ENCODE measurements around the gene ASIC2. TPM values are rescaled to one million over a fixed set of nuclear protein-coding genes. Genes with fewer than 3 reads are reported as not detected.

ASIC2 gene
- total and polyA plus RNA-seq, 2 experiments from 2014 or later = 0.52 to 2.8 TPM

DNA sequence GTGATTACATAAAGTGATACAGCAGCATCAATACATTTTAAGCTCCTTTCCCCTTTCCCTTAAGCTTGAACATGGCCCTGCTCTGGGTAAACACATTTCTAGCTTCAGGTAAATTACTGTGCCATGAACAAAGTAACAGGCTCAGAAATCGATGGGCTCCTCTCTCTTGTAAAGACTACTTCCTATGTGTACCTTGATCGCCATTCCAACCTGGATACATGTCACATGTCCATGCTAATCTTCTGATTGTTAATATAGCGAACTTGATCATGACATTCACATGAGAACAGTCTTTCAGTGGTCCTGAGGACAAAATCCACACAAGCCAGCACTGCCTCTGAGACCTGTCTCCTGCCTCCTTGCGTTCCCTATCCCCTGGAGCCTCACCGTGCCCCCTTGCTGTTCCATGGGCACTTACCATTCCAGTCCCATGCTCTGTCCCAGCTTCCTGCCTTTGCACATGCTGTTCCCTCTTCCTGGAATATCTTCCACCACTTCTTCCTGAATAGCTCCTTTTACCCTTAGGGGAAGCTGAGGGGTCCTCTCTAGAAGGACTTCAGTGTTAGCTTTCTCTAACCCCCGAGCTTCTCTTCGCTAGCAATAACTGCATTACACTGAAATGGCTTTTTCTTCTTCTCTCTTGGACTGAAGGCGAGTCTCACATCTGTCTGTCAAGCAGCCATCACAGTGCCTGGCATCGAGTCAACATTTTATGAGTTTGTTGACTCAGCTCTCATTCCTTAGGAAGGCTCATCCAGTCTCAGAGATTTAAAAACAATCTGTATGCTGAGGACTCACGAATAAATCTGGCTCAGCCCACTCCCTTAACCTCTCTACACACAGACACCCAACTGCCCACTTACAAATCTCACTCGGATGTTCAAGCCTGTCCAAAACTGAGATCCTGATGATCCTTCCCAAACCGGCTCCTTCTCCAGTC lies 93.3 kb downstream of the ASIC2 start:
- Histone ChIP-seq H3K27me3 (ENCODE audit: insufficient read depth) (peaks cover 56% of the 10 kb centered on the region), H3K9me2 (ENCODE audit: insufficient read depth) (no peaks in the 10 kb centered on the region), H3K4me1 (ENCODE audit: insufficient read depth) (no peaks in the 10 kb centered on the region), H3K27ac (ENCODE audit: low read depth) (no peak overlapping the region), H2AFZ (no peak overlapping the region), H3K79me2 (replicated peaks; ENCODE audit: insufficient read depth) (no peaks in the 10 kb centered on the region), H3K4me3 (no peak overlapping the region), H4K20me1 (replicated peaks; ENCODE audit: insufficient read depth) (no peaks in the 10 kb centered on the region), H3F3A (replicated peaks; ENCODE audit: low read depth) (no peaks in the 10 kb centered on the region), H3K4me2 (no peak overlapping the region), H3K36me3 (ENCODE audit: insufficient read depth) (no peaks in the 10 kb centered on the region; the same call in 1 of the 2 replicates)
- DNase-seq (ENCODE audit: low spot score) (no peak), ATAC-seq (no peak)
- Mint-ChIP-seq H3K27me3 (ENCODE audit: insufficient read depth, low read depth, poor library complexity) (peaks cover 37% of the 10 kb centered on the region), H3K36me3 (ENCODE audit: low read depth) (no peaks in the 10 kb centered on the region), H3K27ac (no peak overlapping the region), H3K4me3 (no peak overlapping the region), H3K9me3 (no peaks in the 10 kb centered on the region), H3K4me1 (peaks cover 11% of the 10 kb centered on the region)
- TF ChIP-seq, protein P1, sequence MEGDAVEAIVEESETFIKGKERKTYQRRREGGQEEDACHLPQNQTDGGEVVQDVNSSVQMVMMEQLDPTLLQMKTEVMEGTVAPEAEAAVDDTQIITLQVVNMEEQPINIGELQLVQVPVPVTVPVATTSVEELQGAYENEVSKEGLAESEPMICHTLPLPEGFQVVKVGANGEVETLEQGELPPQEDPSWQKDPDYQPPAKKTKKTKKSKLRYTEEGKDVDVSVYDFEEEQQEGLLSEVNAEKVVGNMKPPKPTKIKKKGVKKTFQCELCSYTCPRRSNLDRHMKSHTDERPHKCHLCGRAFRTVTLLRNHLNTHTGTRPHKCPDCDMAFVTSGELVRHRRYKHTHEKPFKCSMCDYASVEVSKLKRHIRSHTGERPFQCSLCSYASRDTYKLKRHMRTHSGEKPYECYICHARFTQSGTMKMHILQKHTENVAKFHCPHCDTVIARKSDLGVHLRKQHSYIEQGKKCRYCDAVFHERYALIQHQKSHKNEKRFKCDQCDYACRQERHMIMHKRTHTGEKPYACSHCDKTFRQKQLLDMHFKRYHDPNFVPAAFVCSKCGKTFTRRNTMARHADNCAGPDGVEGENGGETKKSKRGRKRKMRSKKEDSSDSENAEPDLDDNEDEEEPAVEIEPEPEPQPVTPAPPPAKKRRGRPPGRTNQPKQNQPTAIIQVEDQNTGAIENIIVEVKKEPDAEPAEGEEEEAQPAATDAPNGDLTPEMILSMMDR (conservative IDR thresholded peaks at IDR 0.05; ENCODE audit: low read depth in 2 of 2) = no peak
- TF ChIP-seq POLR2AphosphoS5 (IDR thresholded peaks at IDR 0.05; ENCODE audit: low read depth) (no peak), STAT1 (IDR thresholded peaks at IDR 0.05; ENCODE audit: unreplicated experiment) (no peak), ZNF331 (CRISPR knock-in tag; IDR thresholded peaks at IDR 0.05; ENCODE audit: low read depth) (no peak), CREB1 (CRISPR knock-in tag; IDR thresholded peaks at IDR 0.05; ENCODE audit: low read depth) (no peak), EZH2 (IDR thresholded peaks at IDR 0.05; ENCODE audit: low read depth, unreplicated experiment) (no peak), JUNB (IDR thresholded peaks at IDR 0.05; ENCODE audit: unreplicated experiment) (no peak), ZNF114 (CRISPR knock-in tag; IDR thresholded peaks at IDR 0.05) (no peak), EZH2phosphoT487 (IDR thresholded peaks at IDR 0.05; ENCODE audit: unreplicated experiment) (no peak), NANOG (IDR thresholded peaks at IDR 0.05; ENCODE audit: borderline replicate concordance) (no peak)
- TF ChIP-seq, protein P2, sequence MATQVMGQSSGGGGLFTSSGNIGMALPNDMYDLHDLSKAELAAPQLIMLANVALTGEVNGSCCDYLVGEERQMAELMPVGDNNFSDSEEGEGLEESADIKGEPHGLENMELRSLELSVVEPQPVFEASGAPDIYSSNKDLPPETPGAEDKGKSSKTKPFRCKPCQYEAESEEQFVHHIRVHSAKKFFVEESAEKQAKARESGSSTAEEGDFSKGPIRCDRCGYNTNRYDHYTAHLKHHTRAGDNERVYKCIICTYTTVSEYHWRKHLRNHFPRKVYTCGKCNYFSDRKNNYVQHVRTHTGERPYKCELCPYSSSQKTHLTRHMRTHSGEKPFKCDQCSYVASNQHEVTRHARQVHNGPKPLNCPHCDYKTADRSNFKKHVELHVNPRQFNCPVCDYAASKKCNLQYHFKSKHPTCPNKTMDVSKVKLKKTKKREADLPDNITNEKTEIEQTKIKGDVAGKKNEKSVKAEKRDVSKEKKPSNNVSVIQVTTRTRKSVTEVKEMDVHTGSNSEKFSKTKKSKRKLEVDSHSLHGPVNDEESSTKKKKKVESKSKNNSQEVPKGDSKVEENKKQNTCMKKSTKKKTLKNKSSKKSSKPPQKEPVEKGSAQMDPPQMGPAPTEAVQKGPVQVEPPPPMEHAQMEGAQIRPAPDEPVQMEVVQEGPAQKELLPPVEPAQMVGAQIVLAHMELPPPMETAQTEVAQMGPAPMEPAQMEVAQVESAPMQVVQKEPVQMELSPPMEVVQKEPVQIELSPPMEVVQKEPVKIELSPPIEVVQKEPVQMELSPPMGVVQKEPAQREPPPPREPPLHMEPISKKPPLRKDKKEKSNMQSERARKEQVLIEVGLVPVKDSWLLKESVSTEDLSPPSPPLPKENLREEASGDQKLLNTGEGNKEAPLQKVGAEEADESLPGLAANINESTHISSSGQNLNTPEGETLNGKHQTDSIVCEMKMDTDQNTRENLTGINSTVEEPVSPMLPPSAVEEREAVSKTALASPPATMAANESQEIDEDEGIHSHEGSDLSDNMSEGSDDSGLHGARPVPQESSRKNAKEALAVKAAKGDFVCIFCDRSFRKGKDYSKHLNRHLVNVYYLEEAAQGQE (IDR thresholded peaks at IDR 0.05; ENCODE audit: unreplicated experiment) = no peak
- TF ChIP-seq, protein P3, sequence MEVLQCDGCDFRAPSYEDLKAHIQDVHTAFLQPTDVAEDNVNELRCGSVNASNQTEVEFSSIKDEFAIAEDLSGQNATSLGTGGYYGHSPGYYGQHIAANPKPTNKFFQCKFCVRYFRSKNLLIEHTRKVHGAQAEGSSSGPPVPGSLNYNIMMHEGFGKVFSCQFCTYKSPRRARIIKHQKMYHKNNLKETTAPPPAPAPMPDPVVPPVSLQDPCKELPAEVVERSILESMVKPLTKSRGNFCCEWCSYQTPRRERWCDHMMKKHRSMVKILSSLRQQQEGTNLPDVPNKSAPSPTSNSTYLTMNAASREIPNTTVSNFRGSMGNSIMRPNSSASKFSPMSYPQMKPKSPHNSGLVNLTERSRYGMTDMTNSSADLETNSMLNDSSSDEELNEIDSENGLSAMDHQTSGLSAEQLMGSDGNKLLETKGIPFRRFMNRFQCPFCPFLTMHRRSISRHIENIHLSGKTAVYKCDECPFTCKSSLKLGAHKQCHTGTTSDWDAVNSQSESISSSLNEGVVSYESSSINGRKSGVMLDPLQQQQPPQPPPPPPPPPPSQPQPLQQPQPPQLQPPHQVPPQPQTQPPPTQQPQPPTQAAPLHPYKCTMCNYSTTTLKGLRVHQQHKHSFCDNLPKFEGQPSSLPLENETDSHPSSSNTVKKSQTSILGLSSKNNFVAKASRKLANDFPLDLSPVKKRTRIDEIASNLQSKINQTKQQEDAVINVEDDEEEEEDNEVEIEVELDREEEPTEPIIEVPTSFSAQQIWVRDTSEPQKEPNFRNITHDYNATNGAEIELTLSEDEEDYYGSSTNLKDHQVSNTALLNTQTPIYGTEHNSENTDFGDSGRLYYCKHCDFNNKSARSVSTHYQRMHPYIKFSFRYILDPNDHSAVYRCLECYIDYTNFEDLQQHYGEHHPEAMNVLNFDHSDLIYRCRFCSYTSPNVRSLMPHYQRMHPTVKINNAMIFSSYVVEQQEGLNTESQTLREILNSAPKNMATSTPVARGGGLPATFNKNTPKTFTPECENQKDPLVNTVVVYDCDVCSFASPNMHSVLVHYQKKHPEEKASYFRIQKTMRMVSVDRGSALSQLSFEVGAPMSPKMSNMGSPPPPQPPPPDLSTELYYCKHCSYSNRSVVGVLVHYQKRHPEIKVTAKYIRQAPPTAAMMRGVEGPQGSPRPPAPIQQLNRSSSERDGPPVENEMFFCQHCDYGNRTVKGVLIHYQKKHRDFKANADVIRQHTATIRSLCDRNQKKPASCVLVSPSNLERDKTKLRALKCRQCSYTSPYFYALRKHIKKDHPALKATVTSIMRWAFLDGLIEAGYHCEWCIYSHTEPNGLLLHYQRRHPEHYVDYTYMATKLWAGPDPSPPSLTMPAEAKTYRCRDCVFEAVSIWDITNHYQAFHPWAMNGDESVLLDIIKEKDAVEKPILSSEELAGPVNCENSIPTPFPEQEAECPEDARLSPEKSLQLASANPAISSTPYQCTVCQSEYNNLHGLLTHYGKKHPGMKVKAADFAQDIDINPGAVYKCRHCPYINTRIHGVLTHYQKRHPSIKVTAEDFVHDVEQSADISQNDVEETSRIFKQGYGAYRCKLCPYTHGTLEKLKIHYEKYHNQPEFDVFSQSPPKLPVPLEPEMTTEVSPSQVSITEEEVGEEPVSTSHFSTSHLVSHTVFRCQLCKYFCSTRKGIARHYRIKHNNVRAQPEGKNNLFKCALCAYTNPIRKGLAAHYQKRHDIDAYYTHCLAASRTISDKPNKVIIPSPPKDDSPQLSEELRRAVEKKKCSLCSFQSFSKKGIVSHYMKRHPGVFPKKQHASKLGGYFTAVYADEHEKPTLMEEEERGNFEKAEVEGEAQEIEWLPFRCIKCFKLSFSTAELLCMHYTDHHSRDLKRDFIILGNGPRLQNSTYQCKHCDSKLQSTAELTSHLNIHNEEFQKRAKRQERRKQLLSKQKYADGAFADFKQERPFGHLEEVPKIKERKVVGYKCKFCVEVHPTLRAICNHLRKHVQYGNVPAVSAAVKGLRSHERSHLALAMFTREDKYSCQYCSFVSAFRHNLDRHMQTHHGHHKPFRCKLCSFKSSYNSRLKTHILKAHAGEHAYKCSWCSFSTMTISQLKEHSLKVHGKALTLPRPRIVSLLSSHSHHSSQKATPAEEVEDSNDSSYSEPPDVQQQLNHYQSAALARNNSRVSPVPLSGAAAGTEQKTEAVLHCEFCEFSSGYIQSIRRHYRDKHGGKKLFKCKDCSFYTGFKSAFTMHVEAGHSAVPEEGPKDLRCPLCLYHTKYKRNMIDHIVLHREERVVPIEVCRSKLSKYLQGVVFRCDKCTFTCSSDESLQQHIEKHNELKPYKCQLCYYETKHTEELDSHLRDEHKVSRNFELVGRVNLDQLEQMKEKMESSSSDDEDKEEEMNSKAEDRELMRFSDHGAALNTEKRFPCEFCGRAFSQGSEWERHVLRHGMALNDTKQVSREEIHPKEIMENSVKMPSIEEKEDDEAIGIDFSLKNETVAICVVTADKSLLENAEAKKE (CRISPR knock-in tag; IDR thresholded peaks at IDR 0.05) = no peak
- TF ChIP-seq, protein P4, sequence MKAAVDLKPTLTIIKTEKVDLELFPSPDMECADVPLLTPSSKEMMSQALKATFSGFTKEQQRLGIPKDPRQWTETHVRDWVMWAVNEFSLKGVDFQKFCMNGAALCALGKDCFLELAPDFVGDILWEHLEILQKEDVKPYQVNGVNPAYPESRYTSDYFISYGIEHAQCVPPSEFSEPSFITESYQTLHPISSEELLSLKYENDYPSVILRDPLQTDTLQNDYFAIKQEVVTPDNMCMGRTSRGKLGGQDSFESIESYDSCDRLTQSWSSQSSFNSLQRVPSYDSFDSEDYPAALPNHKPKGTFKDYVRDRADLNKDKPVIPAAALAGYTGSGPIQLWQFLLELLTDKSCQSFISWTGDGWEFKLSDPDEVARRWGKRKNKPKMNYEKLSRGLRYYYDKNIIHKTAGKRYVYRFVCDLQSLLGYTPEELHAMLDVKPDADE (IDR thresholded peaks at IDR 0.05) = no peak
